NCI-H2196 treated with DMSO at 0.1 percent for 48 hours (cell line): Measurements from ENCODE around the gene SLC30A5.
"Not testable (repeated sequence)": the region's sequence is repeated elsewhere in the genome, so short reads cannot be mapped to it uniquely, and the experiment has no call there.

Experiments used
- DNase-seq: peaks from one replicate; lab custom pipeline; 2025; ENCODE audit not compliant: unreplicated experiment; lab: John Stamatoyannopoulos, UW

Gene SLC30A5

DNA sequence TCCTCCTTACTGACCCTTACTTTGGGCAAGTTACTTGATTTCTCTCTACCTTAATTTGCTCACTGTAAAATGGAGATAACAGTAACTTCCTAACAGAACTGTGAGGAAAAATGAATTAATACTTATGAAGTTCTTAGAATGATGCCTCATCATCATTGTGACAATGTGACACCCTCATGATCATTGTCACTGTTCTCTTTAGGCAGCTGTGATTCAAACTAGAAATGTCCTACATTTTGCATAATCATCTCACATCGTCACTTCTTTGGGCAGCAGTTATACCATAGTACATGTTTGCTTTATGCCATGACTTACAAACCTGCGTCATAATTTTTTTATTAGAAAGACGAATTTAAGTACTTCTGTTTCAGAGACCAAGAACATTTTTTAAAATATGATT lies 9.7 kb downstream of the SLC30A5 start:
- DNase-seq: no peak

DNA sequence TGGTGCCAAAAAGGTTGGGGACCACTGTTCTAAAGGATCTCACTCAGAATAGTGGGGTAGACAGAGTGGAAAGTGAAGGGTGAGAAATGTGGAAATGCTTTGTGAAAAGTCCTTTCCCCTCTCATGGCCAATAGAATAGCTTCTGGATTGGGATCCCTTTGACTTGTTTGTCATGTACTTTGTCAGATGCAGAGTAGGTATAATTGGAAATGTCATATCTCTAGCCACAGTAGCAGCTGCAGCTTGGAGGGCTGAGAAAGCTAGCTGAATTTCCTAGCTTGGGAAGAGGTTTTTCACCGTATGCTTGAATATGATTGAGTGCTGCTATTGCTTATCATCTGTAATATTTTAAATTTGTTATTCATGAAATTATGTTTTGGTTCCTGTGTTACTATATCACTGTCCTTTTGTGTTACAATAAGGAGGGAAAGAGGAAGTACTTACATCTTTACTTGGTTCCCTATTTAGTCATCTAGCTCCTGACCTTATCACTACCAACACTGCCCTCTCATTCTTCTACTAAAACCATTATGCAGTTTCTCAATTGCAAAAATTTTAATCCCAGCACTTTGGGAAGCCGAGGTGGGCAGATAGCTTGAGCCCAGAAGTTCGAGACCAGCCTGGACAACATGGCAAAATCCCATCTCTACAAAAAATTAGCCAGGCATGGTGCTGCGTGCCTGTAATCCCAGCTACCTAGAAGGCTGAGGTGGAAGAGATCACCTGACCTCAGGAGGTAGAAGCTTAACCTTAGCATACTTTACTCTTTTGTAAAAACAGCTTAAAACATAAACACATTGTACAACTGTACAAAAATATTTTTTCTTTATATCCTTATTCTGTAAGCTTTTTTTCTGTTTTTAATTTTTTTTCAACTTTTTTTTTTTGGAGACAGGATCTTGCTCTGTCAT lies 12.4 kb downstream of the SLC30A5 start:
- DNase-seq: no peak

DNA sequence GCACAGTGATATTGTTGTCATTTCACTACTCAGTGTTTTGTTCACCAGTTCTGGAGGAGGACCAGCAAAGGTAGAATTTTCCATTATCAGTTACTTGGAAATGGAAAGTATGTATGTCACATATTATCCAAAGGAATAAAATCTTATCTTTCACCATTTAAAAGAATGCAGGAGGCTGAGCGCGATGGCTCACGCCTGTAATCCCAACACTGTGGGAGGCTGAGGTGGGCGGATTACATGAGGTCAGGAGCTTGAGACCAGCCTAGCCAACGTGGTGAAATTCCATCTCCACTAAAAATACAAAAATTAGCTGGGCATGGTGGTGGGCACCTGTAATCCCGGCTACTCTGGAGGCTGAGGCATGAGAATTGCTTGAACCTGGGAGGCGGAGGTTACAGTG lies 14.6 kb downstream of the SLC30A5 start:
- not testable (repeated sequence) for DNase-seq

DNA sequence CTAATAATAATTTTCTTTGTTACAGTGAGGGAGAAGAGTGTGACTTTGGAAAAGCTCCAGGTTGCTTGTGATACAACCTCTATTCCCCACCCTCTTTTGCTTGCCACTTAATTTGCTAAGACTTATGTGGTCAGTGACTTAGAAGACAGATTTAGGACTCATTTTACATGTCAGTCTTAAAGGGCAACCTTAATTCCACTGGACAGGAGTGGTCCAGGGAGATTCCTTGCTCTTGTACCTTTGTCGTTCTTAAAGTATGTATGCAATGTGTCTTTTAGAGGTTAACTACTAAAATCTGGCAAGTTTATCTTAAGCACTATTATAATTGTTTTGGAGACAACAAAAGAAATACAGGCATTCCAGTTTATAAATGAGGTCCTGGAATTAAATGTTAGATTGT lies 20.0 kb downstream of the SLC30A5 start:
- no peak for DNase-seq

DNA sequence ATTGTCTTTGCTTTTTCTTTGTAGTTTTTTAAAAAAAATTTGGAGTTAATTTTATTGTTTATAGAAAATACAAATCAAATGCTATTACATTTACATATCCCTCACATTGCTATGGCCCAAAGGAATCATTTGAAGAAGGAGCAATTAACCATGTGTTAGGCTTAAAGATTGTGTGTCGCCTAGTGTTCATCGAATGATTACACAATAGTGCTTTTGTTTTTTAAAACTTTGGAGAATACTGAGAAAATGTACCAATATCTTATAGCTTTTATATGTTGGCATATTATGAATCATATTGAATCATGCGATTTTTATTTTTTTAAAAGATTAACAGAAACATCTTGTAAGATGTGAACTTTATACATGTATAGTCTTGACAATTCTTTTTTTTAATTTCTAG lies 21.7 kb downstream of the SLC30A5 start:
- no peak for DNase-seq

DNA sequence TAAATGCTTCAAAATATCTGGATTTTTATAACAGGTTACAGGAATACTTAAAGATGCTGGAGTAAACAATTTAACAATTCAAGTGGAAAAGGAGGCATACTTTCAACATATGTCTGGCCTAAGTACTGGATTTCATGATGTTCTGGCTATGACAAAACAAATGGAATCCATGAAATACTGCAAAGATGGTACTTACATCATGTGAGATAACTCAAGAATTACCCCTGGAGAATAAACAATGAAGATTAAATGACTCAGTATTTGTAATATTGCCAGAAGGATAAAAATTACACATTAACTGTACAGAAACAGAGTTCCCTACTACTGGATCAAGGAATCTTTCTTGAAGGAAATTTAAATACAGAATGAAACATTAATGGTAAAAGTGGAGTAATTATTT lies 35.6 kb downstream of the SLC30A5 start:
- no peak for DNase-seq

DNA sequence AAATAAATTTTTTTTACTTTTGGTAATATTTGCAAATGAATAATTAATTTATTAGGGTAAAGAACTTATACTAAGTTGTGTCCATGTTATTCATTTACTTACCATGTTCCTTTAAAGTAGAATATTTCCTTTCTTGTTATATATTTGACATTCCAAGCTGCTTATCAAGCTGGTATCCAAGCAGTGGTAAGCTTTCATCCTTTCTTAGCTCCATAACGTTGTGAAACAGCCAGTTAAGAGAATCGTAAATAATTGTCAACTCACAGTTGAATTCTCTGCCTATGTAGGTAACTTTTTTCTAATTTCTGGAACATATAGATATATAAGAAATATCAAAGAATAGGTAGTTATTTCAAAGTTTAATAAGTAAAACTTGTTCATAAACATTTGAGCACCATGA lies 36.4 kb downstream of the SLC30A5 start:
- DNase-seq: no peak

DNA sequence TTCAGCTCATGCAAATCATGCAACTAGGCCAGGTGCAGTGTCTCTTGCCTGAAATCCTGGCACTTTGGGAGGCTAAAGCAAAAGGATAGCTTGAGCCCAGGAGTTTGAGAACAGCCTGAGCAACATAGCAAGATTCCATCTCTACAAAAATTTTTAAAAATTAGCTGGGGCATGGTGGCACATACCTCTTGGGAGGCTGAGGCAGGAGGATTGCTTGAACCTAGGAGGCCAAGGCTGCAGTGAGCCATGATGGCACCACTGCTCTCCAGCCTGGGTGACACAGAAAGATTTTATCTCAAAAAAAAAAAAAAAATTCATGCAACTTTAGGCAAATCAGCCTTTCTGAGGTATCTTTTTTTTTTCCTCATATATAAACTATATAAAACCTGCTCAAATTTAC lies 37.5 kb downstream of the SLC30A5 start:
- no peak for DNase-seq

DNA sequence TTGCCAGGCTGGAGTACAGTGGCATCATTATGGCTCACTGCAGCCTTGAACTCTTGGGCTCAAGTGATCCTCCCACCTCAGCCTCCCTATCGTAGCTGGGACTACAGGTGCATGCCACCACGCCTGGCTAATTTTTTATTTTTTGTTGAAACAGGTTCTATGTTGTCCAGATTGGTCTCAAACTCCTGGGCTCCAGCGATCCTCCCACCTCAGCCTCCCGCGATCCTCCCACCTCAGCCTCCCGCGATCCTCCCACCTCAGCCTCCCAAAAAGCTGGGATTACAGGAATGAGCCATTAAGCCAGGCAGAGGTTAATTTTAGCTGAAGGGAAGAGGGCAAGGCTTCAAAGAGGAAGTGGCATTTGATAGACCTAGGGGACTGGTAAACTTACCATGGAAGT lies 40.3 kb downstream of the SLC30A5 start:
- no peak for DNase-seq

DNA sequence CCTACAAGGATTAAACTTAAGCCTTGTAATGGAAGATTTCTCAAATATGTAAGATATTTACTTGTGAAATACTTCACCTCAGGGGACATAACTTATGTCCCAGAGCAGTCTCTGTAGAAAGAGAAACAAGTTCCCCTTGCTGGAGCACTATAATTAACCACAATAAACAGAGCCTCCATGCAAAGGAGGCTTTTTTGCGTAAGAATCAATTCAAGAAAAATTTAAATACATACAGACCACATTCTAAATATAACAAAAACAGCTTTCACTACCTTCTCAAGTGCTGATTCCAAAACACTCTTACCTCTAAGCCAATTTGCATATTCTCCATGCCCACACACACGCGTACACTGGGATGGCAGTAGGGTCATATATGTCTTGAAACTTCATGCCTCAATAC lies 42.5 kb downstream of the SLC30A5 start:
- no peak for DNase-seq

DNA sequence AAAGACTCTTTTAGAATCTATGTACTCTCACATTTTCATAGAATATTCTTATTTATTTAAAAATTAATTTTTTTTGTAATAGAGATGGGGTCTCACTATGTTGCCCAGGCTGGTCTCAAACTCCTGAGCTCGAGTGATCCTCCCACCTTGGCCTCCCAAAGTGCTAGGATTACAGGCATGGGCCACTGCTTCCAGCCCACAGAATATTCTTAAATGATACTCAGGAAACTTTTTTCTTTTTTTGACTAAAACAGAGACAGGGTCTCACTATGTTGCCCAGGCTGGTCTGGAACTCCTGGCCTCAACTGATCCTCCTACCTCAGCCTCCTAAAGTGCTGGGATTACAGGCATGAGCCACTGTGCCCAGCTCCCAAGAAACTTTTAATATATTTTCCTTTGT lies 43.4 kb downstream of the SLC30A5 start:
- DNase-seq: not testable (repeated sequence)

DNA sequence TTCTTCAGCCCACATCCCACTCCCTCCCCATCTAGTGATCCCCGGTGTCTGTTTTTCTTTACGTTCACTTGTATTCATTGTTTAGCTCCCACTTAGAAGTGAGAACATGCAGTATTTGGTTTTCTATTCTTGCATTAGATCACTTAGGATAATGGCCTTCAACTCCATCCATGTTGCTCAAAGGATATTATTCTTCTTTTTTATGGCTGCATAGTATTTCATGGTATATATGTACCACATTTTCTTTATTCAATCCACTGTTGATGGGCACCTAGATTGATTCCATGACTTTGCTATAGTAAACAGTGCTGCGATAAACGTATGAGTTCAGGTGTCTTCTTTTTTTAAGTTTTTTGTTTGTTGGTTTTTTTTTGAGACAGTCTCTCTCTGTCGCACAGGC lies 44.0 kb downstream of the SLC30A5 start:
- DNase-seq: no peak

DNA sequence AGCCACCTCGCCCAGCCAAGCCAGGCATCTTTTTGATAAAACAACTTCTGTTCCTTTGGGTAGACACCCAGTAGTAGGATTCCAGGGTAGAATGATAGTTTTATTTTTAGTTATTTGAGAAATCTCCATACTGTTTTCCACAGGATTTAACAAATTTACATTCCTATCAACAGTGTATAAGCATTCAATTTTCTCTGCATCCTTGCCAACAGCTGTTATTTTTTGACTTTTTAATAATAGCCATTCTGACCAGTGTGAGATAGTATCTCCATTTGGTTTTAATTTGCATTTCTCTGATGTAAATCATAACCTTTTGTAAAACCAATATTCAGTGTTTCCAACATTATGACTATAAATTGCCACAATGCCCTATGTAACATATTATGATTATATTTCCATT lies 45.0 kb downstream of the SLC30A5 start:
- DNase-seq: no peak

DNA sequence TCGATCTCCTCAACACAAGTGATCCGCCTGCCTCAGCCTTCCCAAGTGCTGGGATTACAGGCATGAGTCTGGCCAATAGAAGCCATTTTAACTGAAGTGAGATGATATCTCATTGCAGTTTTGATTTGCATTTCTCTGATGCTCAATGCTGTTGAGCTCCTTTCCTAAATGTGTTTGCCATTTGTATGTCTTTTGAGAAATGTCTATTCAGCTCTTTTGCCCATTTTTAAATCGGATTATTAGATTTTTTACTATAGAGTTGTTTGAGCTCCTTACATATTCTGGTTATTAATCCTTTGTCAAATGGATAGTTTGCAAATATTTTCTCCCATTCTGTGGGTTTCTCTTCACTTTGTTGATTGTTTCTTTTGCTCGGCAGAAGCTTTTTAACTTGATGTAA lies 46.4 kb downstream of the SLC30A5 start:
- not testable (repeated sequence) for DNase-seq

DNA sequence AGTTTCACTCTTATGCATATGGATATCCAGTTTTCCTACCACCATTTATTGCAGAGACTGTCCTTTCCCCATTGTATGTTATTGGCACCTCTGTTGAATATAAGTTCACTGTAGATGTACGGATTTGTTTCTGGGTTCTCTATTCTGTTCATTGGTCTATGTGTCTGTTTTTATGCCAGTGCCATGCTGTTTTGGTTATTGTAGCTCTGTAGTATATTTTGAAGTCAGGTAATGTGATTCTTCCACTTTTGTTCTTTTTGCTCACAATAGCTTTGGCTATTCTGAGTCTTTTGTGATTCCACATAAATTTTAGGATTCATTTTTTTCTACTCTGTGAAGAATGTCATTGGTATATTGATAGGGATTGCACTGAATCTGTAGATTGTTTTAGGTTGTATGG lies 47.0 kb downstream of the SLC30A5 start:
- no peak for DNase-seq

DNA sequence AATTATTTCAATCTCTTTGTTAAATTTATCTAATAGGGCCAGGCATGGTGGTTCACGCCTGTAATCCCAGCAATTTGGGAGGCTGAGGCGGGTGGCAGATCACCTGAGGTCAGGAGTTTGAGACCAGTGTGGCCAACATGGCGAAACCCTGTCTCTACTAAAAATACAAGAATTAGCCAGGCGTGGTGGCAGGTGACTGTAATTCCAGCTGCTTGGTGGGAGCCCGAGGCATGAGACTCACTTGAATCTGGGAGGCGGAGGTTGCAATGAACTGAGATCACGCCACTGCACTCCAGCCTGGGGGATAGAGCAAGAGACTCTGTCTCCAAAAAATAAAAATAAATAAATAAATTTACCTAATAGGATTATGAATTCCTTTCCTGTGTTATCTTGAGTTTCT lies 54.8 kb downstream of the SLC30A5 start:
- not testable (repeated sequence) for DNase-seq

DNA sequence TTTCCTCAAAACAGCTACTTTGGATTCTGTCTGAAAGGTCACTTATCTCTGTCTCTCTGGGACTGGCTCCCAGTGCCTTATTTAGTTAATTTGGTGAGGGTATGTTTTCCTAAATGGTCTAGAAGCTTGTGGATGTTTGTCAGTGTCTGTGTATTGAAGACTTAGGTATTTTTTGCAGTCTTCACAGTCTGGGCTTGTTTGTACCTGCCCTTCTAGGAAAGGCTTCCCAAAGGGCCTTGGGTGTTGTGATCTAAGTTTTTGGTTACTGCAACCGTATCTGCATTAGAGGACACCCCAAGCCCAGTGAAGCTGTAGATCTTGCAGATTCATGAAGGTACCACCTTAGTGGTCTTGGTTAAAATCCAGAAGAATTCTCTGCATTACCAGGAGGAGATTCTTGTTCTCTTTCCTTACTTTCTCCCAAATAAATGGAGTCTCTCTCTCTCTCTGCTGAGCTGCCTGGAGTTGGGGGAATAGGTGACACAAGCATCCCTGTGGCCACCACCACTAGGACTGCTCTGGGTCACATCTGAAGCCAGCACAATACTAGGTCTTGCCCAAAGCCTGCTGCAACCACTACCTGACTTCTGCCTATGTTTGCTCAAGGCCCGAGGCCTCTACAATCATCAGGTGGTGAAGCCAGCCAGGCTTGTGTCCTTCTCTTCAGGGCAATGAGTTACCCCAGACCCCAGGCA lies 55.3 kb downstream of the SLC30A5 start:
- no peak for DNase-seq

DNA sequence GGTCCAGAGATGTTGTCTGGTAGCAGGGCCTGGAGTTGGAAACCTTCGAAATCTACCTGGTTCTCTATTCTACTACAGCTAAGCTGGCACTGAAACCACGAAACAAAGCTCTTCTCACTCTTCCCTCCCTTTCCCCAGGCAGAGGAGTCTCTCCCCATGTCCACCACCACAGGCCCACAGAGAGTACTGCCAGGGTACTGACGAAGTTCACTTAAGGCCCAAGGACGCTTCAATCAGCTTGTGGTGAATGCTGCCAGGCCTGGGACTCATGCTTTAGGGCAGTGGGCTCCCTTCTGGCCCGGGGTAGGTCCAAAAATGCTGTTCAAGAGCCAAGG lies 55.8 kb downstream of the SLC30A5 start:
- DNase-seq: no peak

DNA sequence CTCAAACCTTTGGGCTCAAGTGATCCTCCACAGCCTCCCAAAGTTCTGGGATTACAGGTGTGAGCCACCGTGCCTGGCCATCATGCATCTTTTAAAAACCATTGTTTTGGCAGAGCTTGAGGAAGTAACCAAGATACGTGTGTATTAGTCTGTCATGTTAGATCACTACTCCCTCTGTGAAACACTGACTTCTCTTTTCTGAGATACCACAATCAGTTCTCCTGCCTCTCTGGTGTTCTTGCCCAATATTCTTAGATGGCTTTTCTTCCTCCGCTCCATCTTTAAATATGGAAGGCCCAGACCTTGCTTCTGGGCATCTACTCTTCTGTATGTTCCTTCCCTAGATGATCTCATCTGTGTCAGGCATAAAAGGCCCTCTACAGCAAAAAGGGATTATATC lies 58.9 kb downstream of the SLC30A5 start:
- no peak for DNase-seq

DNA sequence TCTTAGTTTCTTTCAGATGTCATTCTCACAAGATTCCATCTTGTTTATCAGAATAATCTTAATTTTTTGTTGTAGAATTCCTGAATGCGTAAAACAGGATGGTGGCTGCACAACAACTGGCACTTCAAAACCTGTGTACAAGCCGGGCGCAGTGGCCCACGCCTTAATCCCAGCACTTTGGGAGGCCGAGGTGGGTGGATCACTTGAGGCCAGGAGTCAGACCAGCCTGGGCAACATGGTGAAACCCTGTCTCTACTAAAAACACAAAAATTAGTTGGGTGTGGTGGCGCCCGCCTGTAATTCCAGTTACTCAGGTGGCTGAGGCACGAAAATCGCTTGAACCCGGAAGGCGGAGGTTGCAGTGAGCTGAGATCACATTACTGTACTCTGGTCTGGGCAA lies 62.6 kb downstream of the SLC30A5 start:
- DNase-seq: no peak

DNA sequence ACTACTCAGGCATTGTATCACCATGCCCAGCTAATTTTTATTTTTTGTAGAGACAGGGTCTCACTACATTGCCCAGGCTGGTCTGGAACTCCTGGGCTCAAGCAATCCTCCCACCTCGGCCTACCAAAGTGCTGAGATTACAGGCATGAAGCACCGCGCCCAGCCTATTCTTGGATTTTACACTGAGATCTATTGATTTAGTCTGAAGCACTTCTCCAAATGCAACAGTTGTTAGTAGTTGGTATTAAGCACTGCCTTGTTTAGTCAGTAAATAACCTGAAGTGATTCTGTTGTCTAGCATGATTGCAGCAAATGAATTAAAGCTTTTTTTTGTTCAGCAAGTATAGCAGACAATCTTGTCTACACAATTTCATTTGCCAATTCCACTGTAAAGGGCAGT lies 64.2 kb downstream of the SLC30A5 start:
- no peak for DNase-seq

DNA sequence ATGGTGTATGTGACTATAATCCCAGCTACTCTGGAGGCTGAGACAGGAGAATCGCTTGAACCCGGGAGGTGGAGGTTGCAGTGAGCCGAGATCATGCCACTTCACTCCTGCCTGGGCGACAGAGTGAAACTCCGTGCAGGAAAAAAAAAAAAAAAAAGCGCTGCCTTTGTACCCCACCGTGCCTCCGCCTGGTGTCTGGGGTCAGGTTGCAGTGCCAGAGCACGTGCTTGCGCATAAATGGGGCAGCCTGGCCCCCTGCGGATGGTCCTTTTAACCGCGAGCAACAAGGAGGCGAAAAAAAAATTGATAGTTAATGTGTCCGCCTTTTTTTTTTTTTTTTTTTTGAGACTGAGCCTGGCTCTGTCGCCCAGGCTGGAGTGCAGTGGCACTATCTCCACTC lies 66.8 kb downstream of the SLC30A5 start:
- DNase-seq: no peak
